HG03159 (cell line): ENCODE data around the gene CFAP99.

ENCODE experiments used
- ATAC-seq: cut with Tn5 transposase; IDR thresholded peaks from one replicate; pipeline ENCODE4 v1.9.1; 2021; ENCODE audit warnings: mild to moderate bottlenecking, moderate library complexity; ENCODE audit not compliant: unreplicated experiment

Gene CFAP99

GRCh38 chr4:2390784-2391421 lies 27.9 kb upstream of the CFAP99 start:
- no peak for ATAC-seq

GRCh38 chr4:2393353-2394270 lies 25.1 kb upstream of the CFAP99 start:
- no peak for ATAC-seq

GRCh38 chr4:2394528-2394927 lies 24.2 kb upstream of the CFAP99 start:
- ATAC-seq: no peak

GRCh38 chr4:2395038-2395437 lies 23.7 kb upstream of the CFAP99 start:
- no peak for ATAC-seq

- no peak for ATAC-seq
Observed at GRCh38 chr4:2395584-2395983, 23.2 kb upstream of the CFAP99 start.

GRCh38 chr4:2396781-2397368 lies 21.9 kb upstream of the CFAP99 start:
- ATAC-seq: no peak

GRCh38 chr4:2397596-2398379 lies 21.0 kb upstream of the CFAP99 start:
- no peak for ATAC-seq

GRCh38 chr4:2399216-2399615 lies 19.5 kb upstream of the CFAP99 start:
- no peak for ATAC-seq

- ATAC-seq: no peak
Observed at GRCh38 chr4:2399631-2400190, 19.0 kb upstream of the CFAP99 start.

- ATAC-seq: no peak
Observed at GRCh38 chr4:2400841-2401609, 17.7 kb upstream of the CFAP99 start.

GRCh38 chr4:2401610-2401983 lies 17.2 kb upstream of the CFAP99 start:
- ATAC-seq: no peak

GRCh38 chr4:2402048-2402842 lies 16.5 kb upstream of the CFAP99 start:
- ATAC-seq: no peak

GRCh38 chr4:2402941-2403340 lies 15.8 kb upstream of the CFAP99 start:
- no peak for ATAC-seq

- ATAC-seq: no peak
Observed at GRCh38 chr4:2406406-2406805, 12.3 kb upstream of the CFAP99 start.

- no peak for ATAC-seq
Observed at GRCh38 chr4:2406920-2407319, 11.8 kb upstream of the CFAP99 start.

- no peak for ATAC-seq
Observed at GRCh38 chr4:2407991-2408342, 10.8 kb upstream of the CFAP99 start.

- ATAC-seq: no peak
Observed at GRCh38 chr4:2408401-2408958, 10.3 kb upstream of the CFAP99 start.

- ATAC-seq: no peak
Observed at GRCh38 chr4:2408976-2409375, 9.8 kb upstream of the CFAP99 start.

- no peak for ATAC-seq
Observed at GRCh38 chr4:2409381-2409783, 9.4 kb upstream of the CFAP99 start.
